Neuron (in vitro differentiated cells): ENCODE data around the gene RPN1.

Experiments used
- H2AFZ ChIP-seq: one replicate; pipeline ENCODE4 v1.6.1; 2013; ENCODE audit warnings: low read depth, mild to moderate bottlenecking, inconsistent platforms, low read length, moderate library complexity
- H3K27me3 ChIP-seq: one replicate; pipeline ENCODE4 v1.6.1; 2013; ENCODE audit warnings: low read length; ENCODE audit not compliant: insufficient read depth
- H3K36me3 ChIP-seq: one replicate; pipeline ENCODE4 v1.6.1; 2013; ENCODE audit warnings: low read length; ENCODE audit not compliant: insufficient read depth
- H3K4me1 ChIP-seq: one replicate; pipeline ENCODE4 v1.6.1; 2013; ENCODE audit warnings: low read length; ENCODE audit not compliant: insufficient read depth
- H3K4me3 ChIP-seq: 2 replicates; pipeline ENCODE4 v1.5.1; 2013; ENCODE audit warnings: mild to moderate bottlenecking, low read length, moderate library complexity
- H3K9me3 ChIP-seq: one replicate; pipeline ENCODE4 v1.6.1; 2013; ENCODE audit warnings: low read length

RPN1 gene

DNA sequence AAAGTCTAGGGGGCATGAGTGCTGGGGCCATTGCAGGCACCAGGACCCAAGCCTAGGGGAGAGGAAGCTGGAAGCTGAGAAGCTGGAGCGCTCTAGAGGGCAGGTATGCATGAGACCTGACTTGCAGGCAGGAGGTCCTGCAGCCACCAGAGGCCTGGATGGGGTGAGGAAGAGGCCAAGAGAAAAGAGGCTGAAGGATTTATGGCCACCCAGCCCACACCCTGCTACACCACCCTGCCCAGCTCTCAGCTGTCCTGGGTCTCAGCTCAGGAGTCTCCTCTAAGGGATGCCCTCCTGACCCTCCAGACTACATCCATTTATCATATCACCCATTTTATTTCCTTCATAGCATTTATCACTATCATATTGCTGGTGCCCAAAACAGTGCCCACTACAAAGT lies 36.5 kb downstream of the RPN1 start:
- no peaks in the 10 kb centered on the region for H3K9me3 ChIP-seq
- H2AFZ ChIP-seq, result no peak overlapping the region

DNA sequence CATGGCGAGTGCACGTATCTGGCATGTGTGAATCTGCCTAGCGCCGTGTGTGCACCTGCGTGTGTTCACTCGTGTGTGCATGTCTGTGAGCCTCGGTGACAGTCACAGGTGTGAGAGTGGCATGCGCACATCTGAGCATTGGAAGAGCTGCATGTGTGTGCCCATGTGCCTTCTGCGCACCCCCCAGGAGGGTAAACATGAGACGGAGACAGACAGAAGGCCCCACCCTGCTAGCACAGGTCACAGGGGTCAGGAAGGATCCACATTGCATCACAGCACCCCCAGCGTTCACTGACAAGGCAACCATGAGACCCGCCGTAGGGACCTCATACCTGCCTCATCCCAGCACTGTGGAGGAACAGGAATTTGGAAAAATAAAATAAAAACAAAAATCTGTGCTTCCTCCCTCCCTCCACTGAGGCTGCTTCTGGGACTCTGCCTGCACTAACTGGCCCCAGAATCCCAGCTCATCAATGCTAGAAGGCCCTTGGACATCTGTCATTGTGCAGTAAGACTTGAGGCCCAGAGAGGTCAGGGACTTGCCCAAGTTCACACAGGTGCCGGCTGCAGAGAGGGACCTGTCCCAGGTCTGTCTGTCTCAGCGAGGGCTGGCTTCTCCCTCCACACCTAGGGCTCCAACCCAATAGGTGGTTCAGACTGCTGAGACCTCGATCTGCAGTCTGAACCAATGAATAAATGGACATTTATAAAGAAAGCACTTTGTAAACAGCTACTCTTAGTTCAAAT lies 37.4 kb downstream of the RPN1 start:
- no peak overlapping the region for H2AFZ ChIP-seq
- no peaks in the 10 kb centered on the region for H3K36me3 ChIP-seq
- H3K27me3 ChIP-seq, result no peaks in the 10 kb centered on the region
- H3K9me3 ChIP-seq, result no peaks in the 10 kb centered on the region
- peaks cover 2% of the 10 kb centered on the region for H3K4me1 ChIP-seq
- H3K4me3 ChIP-seq, result no peak overlapping the region

More for the DNA sequence above, 36.5 kb downstream of the RPN1 start:
- Histone ChIP-seq H3K4me1 (peaks cover 11% of the 10 kb centered on the region), H3K4me3 (no peak overlapping the region), H3K27me3 (no peaks in the 10 kb centered on the region), H3K36me3 (no peaks in the 10 kb centered on the region)

GRCh38 chr3:128610451-128611070 lies 40.1 kb downstream of the RPN1 start:
- Histone ChIP-seq H3K4me1 (no peaks in the 10 kb centered on the region), H2AFZ (no peak overlapping the region), H3K4me3 (no peak overlapping the region), H3K36me3 (no peaks in the 10 kb centered on the region), H3K27me3 (no peaks in the 10 kb centered on the region), H3K9me3 (no peaks in the 10 kb centered on the region)

DNA sequence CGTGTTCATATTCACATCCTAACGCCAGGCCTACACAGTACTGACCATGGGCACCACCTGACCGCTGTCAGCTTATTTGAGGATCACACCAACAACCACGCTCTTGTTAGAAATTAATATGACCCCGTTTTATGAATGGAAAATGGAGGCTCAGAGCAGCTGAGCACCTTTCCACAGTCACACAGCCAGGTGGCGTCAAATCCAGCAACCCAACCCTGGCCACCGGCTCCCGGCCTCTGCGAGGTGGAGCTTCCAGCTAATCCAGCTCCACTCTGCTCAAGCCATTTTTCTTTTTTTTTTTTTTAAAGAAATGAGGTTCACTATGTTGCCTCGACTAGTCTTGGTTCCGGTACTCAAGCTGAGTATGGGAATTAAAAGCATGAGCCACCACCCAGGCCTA lies 41.3 kb downstream of the RPN1 start:
- Histone ChIP-seq H3K4me3 (no peak overlapping the region), H3K4me1 (peaks cover 5% of the 10 kb centered on the region), H3K36me3 (no peaks in the 10 kb centered on the region), H3K9me3 (no peaks in the 10 kb centered on the region), H3K27me3 (no peaks in the 10 kb centered on the region), H2AFZ (no peak overlapping the region)

DNA sequence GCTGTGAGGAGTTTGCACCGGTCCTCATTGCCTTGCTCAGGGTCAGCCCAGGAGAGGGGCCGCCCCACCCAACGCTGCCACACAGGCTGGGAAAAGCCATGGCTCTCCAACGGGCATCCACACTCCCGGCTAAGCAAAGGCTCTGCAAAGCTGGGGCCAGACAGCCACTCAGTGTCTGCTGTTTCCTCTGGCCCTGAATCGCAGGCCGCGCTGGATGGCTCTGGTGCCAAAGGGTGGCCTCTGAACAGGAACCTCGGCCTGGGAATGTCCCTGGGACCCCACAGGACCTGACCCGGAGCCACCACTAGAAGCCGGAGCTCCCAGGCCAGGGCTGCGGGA lies 42.9 kb downstream of the RPN1 start:
- H3K9me3 ChIP-seq, result no peaks in the 10 kb centered on the region
- peaks cover 5% of the 10 kb centered on the region for H3K4me1 ChIP-seq
- no peak overlapping the region for H3K4me3 ChIP-seq
- no peaks in the 10 kb centered on the region for H3K27me3 ChIP-seq
- H2AFZ ChIP-seq, result no peak overlapping the region
- no peaks in the 10 kb centered on the region for H3K36me3 ChIP-seq

DNA sequence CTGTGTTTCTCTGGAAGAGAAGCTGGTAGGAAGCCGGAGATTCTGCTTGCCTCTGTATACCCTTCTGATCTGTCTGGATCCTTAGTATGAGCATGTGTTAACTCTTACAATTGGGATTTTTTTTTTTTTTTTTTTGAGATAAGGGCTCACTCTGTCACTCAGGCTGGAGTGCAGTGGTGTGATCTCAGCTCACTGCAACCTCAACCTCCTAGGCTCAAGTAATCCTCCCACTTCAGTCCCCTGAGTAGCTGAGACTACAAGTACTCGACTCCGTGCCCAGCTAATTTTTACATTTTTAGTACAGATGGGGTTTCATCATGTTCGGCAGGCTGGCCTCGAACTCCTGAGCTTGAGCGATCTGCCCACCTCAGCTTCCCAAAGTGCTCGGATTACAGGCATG lies 44.5 kb downstream of the RPN1 start:
- Histone ChIP-seq H3K27me3 (no peaks in the 10 kb centered on the region), H3K36me3 (no peaks in the 10 kb centered on the region), H2AFZ (no peak overlapping the region), H3K9me3 (no peaks in the 10 kb centered on the region), H3K4me3 (no peak overlapping the region), H3K4me1 (peaks cover 5% of the 10 kb centered on the region)

- Histone ChIP-seq H3K9me3 (no peaks in the 10 kb centered on the region), H3K36me3 (no peaks in the 10 kb centered on the region), H3K4me3 (no peak overlapping the region), H3K4me1 (peaks cover 5% of the 10 kb centered on the region), H3K27me3 (no peaks in the 10 kb centered on the region), H2AFZ (no peak overlapping the region)
Measured at GRCh38 chr3:128605091-128606046, 45.2 kb downstream of the RPN1 start.

- Histone ChIP-seq H2AFZ (no peak overlapping the region), H3K36me3 (no peaks in the 10 kb centered on the region), H3K9me3 (no peaks in the 10 kb centered on the region), H3K4me1 (peaks cover 5% of the 10 kb centered on the region), H3K4me3 (no peak overlapping the region), H3K27me3 (no peaks in the 10 kb centered on the region)
Measured at GRCh38 chr3:128603811-128604775, 46.5 kb downstream of the RPN1 start.

GRCh38 chr3:128603313-128603712 lies 47.3 kb downstream of the RPN1 start:
- Histone ChIP-seq H3K9me3 (no peaks in the 10 kb centered on the region), H2AFZ (no peak overlapping the region), H3K27me3 (no peaks in the 10 kb centered on the region), H3K4me1 (peaks cover 5% of the 10 kb centered on the region), H3K36me3 (no peaks in the 10 kb centered on the region), H3K4me3 (no peak overlapping the region)

DNA sequence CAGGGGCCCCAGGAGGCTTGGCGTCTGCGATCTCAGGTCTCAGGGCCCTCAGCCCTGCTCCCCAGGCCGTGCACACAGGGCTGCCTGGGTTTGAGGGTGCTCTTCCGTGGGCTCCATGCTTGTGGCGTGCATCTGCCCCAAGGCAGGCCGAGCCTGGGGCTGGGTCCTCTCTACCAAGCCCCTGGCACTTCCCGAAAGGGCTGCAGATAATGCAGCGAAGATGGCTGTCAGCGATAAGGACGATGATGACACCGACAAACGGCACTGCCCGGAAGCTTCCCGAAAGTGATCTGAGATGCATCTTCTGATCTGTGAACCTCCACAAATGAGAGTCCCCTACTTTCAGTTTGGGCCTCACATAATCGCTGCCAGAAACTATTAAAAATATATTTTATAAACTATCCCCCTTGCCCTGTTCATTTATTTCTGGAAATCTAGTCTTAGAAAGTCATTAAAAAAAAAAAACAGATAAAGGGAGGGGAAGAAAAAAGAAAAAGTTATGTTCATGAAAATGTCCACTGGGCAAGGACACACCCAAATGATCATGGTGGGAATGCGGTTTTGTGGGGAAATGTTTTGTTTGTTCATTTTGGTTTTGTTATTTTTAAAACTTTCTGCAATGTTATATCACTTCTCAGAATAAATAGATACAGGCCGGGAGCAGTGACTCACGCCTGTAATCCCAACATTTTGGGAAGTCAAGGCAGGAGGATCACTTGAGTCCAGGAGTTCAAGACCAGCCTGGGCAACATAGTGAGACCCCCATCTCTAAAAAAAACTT lies 51.5 kb downstream of the RPN1 start:
- Histone ChIP-seq H3K27me3 (no peaks in the 10 kb centered on the region), H3K9me3 (no peaks in the 10 kb centered on the region), H3K36me3 (no peaks in the 10 kb centered on the region), H3K4me1 (peaks cover 4% of the 10 kb centered on the region), H3K4me3 (no peak overlapping the region), H2AFZ (no peak overlapping the region)

- Histone ChIP-seq H3K27me3 (no peaks in the 10 kb centered on the region), H3K9me3 (no peaks in the 10 kb centered on the region), H2AFZ (no peak overlapping the region), H3K4me1 (peaks cover 15% of the 10 kb centered on the region), H3K4me3 (no peak overlapping the region), H3K36me3 (no peaks in the 10 kb centered on the region)
Measured at GRCh38 chr3:128597900-128598299, 52.7 kb downstream of the RPN1 start.

GRCh38 chr3:128592864-128593263 lies 57.8 kb downstream of the RPN1 start:
- H3K4me3 ChIP-seq, result no peak overlapping the region
- H3K9me3 ChIP-seq, result peaks cover 2% of the 10 kb centered on the region
- H3K27me3 ChIP-seq, result no peaks in the 10 kb centered on the region
- no peaks in the 10 kb centered on the region for H3K36me3 ChIP-seq
- no peak overlapping the region for H2AFZ ChIP-seq
- H3K4me1 ChIP-seq, result peaks cover 19% of the 10 kb centered on the region
